H1 (cell line): Measurements from ENCODE around the gene GPR61.

ENCODE experiments used
- CHD1 ChIP-seq: IDR thresholded peaks from 2 replicates; pipeline ENCODE4 v1.6.1; 2012; ENCODE audit warnings: low read depth, low read length, improper control_type of control experiment
- CHD2 ChIP-seq: IDR thresholded peaks from 2 replicates; pipeline ENCODE4 v1.6.1; 2012; ENCODE audit warnings: low read length, improper control_type of control experiment
- CTCF ChIP-seq, 3 experiments: IDR thresholded peaks; 1 replicate in 2 of 3; 2 replicates in 1 of 3; pipeline versions ENCODE4 v1.5.1 to v1.6.1; 2011; ENCODE audit warnings: low read length in 3 of 3, mild to moderate bottlenecking in 3 of 3, inconsistent platforms in 2 of 3, low read depth in 1 of 3, moderate library complexity in 1 of 3; ENCODE audit not compliant: insufficient read depth in 1 of 3; ENCODE audit errors: control extremely low read depth in 1 of 3

DNA sequence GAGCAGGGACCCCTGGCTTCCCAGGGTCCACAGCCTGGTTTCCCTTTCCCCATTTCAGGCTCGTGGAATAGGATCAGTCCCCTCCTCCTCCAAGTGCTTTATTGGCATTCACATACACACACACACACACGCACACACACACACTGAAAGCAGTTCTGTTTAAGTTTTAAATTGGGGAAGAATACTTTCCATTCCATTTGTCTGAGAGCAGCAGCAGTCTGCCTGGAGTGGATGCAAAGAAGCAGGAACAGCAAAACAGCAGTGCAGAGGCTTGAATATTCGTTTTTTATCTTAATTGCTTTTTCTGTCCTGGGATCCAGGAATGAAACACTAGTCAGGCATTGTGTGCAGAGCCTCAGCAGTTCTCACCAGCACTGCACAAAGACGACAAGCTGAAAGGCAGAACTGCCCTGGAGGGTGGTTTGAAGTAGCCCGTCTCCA is 38.7 kb upstream of the GPR61 start:
- TF ChIP-seq CHD2 (no peak), CTCF (IDR thresholded peaks at IDR 0.05; ENCODE audit: control extremely low read depth in 1 of 3, insufficient read depth in 1 of 3, low read depth in 1 of 3, low read length in 3 of 3) (no peak), CHD1 (no peak)
